ENCODE results near the gene PGAP2.

GRCh38 chr11:3782963-3783362 lies 25.4 kb upstream of the PGAP2 start:
- no peak for TF ChIP-seq POLR2A (IDR thresholded peaks at IDR 0.05; ENCODE audit: low read depth, low read length)
- no peak for TF ChIP-seq IKZF1 (conservative IDR thresholded peaks at IDR 0.05)

All from GM12878 (cell line).